OCI-M2 (cell line): ENCODE results near the gene ABCC8.

Experiments
- DNase-seq: peaks from one replicate; lab custom pipeline; 2025; ENCODE audit not compliant: unreplicated experiment; lab: John Stamatoyannopoulos, UW

ABCC8 gene

GRCh38 chr11:17389211-17389956, 87.3 kb downstream of the ABCC8 start:
- DNase-seq: no peak

- DNase-seq: no peak
Observed at GRCh38 chr11:17388609-17389210, 87.9 kb downstream of the ABCC8 start, which contains the start of gene KCNJ11. TSS of gene KCNJ11 (minus strand) at chr11:17388659. CDS start at chr11:17388091, 568 bp downstream.

- no peak for DNase-seq
Observed at GRCh38 chr11:17387811-17388210, 88.8 kb downstream of the ABCC8 start.

GRCh38 chr11:17387254-17387653, 89.4 kb downstream of the ABCC8 start:
- DNase-seq: no peak

GRCh38 chr11:17386331-17387084, 90.1 kb downstream of the ABCC8 start:
- no peak for DNase-seq

- no peak for DNase-seq
Observed at GRCh38 chr11:17385926-17386325, 90.7 kb downstream of the ABCC8 start.

GRCh38 chr11:17385492-17385891, 91.2 kb downstream of the ABCC8 start:
- DNase-seq: no peak

GRCh38 chr11:17384002-17384511, 92.6 kb downstream of the ABCC8 start:
- no peak for DNase-seq

GRCh38 chr11:17383461-17383860, 93.2 kb downstream of the ABCC8 start:
- DNase-seq: no peak

- DNase-seq: no peak
Observed at GRCh38 chr11:17382046-17382728, 94.5 kb downstream of the ABCC8 start.

GRCh38 chr11:17381156-17381555, 95.5 kb downstream of the ABCC8 start:
- DNase-seq: no peak

- DNase-seq: no peak
Observed at GRCh38 chr11:17379383-17380180, 97.1 kb downstream of the ABCC8 start.

- DNase-seq: no peak
Observed at GRCh38 chr11:17378655-17379054, 98.0 kb downstream of the ABCC8 start.

GRCh38 chr11:17376493-17376892, 100.2 kb downstream of the ABCC8 start:
- DNase-seq: no peak

GRCh38 chr11:17375547-17375946, 101.1 kb downstream of the ABCC8 start:
- no peak for DNase-seq

GRCh38 chr11:17371614-17372013, 105.0 kb downstream of the ABCC8 start:
- no peak for DNase-seq

GRCh38 chr11:17369684-17370243, 106.9 kb downstream of the ABCC8 start:
- no peak for DNase-seq

GRCh38 chr11:17369094-17369493, 107.6 kb downstream of the ABCC8 start:
- no peak for DNase-seq

- no peak for DNase-seq
Observed at GRCh38 chr11:17368551-17368950, 108.1 kb downstream of the ABCC8 start.

- no peak for DNase-seq
Observed at GRCh38 chr11:17366495-17366894, 110.2 kb downstream of the ABCC8 start.
